Upper lobe of left lung (tissue), 6 donors: ENCODE results near the gene SLC9A7. TPM values are rescaled to one million over a fixed set of nuclear protein-coding genes. Genes with fewer than 3 reads are reported as not detected.

Source experiments
- ATAC-seq, 2 donors: fragments of 200-7000 bp; cut with Tn5 transposase; one replicate each; pipeline ENCODE4 v1.9.1; 2022; ENCODE audit warnings: mild to moderate bottlenecking in 2 of 2, moderate library complexity in 2 of 2; ENCODE audit not compliant: low FRiP score in 2 of 2
- DNase-seq, 2 donors: peaks; one replicate each; pipeline ENCODE4 v3.0.0-alpha.2; 2019 to 2020
- H3K27ac ChIP-seq, 4 donors: fragments of 200-600 bp; sonication (generic); one replicate each; pipeline ENCODE4 v1.5.1; 2016 to 2019
- H3K27me3 ChIP-seq, 4 donors: fragments of 200-600 bp; sonication (generic); one replicate each; pipeline ENCODE4 v1.5.1; 2017 to 2019
- H3K36me3 ChIP-seq, 4 donors: fragments of 200-600 bp; sonication (generic); one replicate each; pipeline ENCODE4 v1.5.1; 2016 to 2019
- H3K4me1 ChIP-seq, 4 donors: fragments of 200-600 bp; sonication (generic); one replicate each; pipeline ENCODE4 v1.5.1; 2018 to 2019
- H3K4me3 ChIP-seq, 4 donors: fragments of 200-600 bp; sonication (generic); one replicate each; pipeline ENCODE4 v1.5.1; 2017 to 2019; ENCODE audit warnings: mild to moderate bottlenecking in 2 of 4, moderate library complexity in 1 of 4
- H3K9me3 ChIP-seq, 4 donors: fragments of 200-600 bp; sonication (generic); one replicate each; pipeline ENCODE4 v1.5.1; 2018 to 2019
- CTCF ChIP-seq, 6 experiments: fragments of 450-650 bp in 4 of 6; fragments of 200-600 bp in 2 of 6; sonication (generic) in 2 of 6; IDR thresholded peaks; one replicate each; pipeline ENCODE4 v1.5.1; 2016 to 2019; ENCODE audit warnings: antibody characterized with exemption in 6 of 6
- EP300 ChIP-seq, 4 donors: sonication (generic); formaldehyde crosslinking; IDR thresholded peaks; one replicate each; pipeline ENCODE4 v1.5.1; 2017; ENCODE audit warnings: antibody characterized with exemption in 4 of 4, control low read depth in 2 of 4
- POLR2A ChIP-seq, 4 donors: fragments of 450-650 bp; IDR thresholded peaks; one replicate each; pipeline ENCODE4 v1.5.1; 2016 to 2017; ENCODE audit warnings: antibody characterized with exemption in 4 of 4, mild to moderate bottlenecking in 2 of 4
- POLR2AphosphoS5 ChIP-seq, 2 donors: sonication (generic); formaldehyde crosslinking; IDR thresholded peaks; one replicate each; pipeline ENCODE4 v1.5.1; 2017; ENCODE audit warnings: antibody characterized with exemption in 2 of 2
- WGBS, 2 donors: methylation state at CpG; one replicate each; pipeline ENCODE4 v1.1.5; 2017 to 2018; 5-methylcytosine and 5-hydroxymethylcytosine counted together
- total RNA-seq, 6 donors: library from RNA; depleted of rRNA in 4 of 6; stranded (reverse); fragments of >200 nt in 4 of 6; gene quantifications; one replicate each; pipeline versions ENCODE4 v1.1.0 to v1.2.1, GENCODE V29; 2016 to 2021
- donor health status: DM: no; HTN: no; CAD: no; lungs with moderate emphysema.
- donor health status: DM: no; HTN: yes; CAD: no; lungs with severe emphysema.

SLC9A7 gene
- total RNA-seq, 6 donors from 2014 or later: 4.6 to 9.0 (median 6.4) TPM

- no peak for ATAC-seq
- 26% methylated on average over 1 of the region's 1 CpG; no CpG with 5 or more reads in 1 of the 2 donors for WGBS, 2 donors
- Histone ChIP-seq H3K36me3 (no peaks in the 10 kb centered on the region), H3K27me3 (no peaks in the 10 kb centered on the region), H3K27ac (no peak overlapping the region), H3K4me3 (no peak overlapping the region), H3K4me1 (no peaks in the 10 kb centered on the region), H3K9me3 (no peaks in the 10 kb centered on the region)
- TF ChIP-seq POLR2AphosphoS5 (IDR thresholded peaks at IDR 0.05) (no peak), CTCF (IDR thresholded peaks at IDR 0.05) (no peak), POLR2A (IDR thresholded peaks at IDR 0.05) (no peak), EP300 (IDR thresholded peaks at IDR 0.05) (no peak)
- DNase-seq: no peak
Observed at GRCh38 chrX:46599051-46599560, 159.8 kb downstream of the SLC9A7 start.

GRCh38 chrX:46597771-46598170, 161.1 kb downstream of the SLC9A7 start:
- H3K27me3 ChIP-seq: no peaks in the 10 kb centered on the region
- H3K9me3 ChIP-seq: no peaks in the 10 kb centered on the region
- TF ChIP-seq POLR2A (IDR thresholded peaks at IDR 0.05): no peak
- ATAC-seq (no peak), DNase-seq (no peak)
- 67 to 75% methylated on average over 4 to 6 of the region's 6 CpGs for WGBS, 2 donors
- no peak overlapping the region for H3K27ac ChIP-seq
- no peaks in the 10 kb centered on the region for H3K4me1 ChIP-seq
- no peaks in the 10 kb centered on the region for H3K36me3 ChIP-seq
- no peak overlapping the region for H3K4me3 ChIP-seq

- H3K4me3 ChIP-seq: no peak overlapping the region
- no peaks in the 10 kb centered on the region for H3K4me1 ChIP-seq
- no peaks in the 10 kb centered on the region for H3K36me3 ChIP-seq
- H3K9me3 ChIP-seq: no peaks in the 10 kb centered on the region
- H3K27me3 ChIP-seq: no peaks in the 10 kb centered on the region
- DNase-seq: no peak
- WGBS, 2 donors: 86 to 95% methylated on average over 8 of the region's 8 CpGs
- ATAC-seq: no peak
- H3K27ac ChIP-seq: no peak overlapping the region
- TF ChIP-seq POLR2AphosphoS5 (IDR thresholded peaks at IDR 0.05): no peak
- no peak for TF ChIP-seq CTCF (IDR thresholded peaks at IDR 0.05)
- TF ChIP-seq POLR2A (IDR thresholded peaks at IDR 0.05): no peak
- TF ChIP-seq EP300 (IDR thresholded peaks at IDR 0.05): no peak
Observed at GRCh38 chrX:46597208-46597607, 161.7 kb downstream of the SLC9A7 start.

- no peaks in the 10 kb centered on the region for H3K9me3 ChIP-seq
- DNase-seq (no peak), ATAC-seq (no peak)
- no peaks in the 10 kb centered on the region for H3K36me3 ChIP-seq
- TF ChIP-seq CTCF (IDR thresholded peaks at IDR 0.05) (no peak), POLR2A (IDR thresholded peaks at IDR 0.05) (no peak), EP300 (IDR thresholded peaks at IDR 0.05) (no peak), POLR2AphosphoS5 (IDR thresholded peaks at IDR 0.05) (no peak)
- WGBS, 2 donors: 63 to 100% methylated on average over 1 of the region's 1 CpG
- no peaks in the 10 kb centered on the region for H3K27me3 ChIP-seq
- no peak overlapping the region for H3K27ac ChIP-seq
- H3K4me1 ChIP-seq: no peaks in the 10 kb centered on the region
- no peak overlapping the region for H3K4me3 ChIP-seq
Observed at GRCh38 chrX:46595084-46595483, 163.8 kb downstream of the SLC9A7 start.

- DNase-seq (no peak), ATAC-seq (no peak)
- Histone ChIP-seq H3K4me3 (no peak overlapping the region), H3K36me3 (no peaks in the 10 kb centered on the region), H3K27me3 (no peaks in the 10 kb centered on the region), H3K4me1 (peaks cover 11 to 20% (median 13%) of the 10 kb centered on the region in 4 donors), H3K27ac (no peak overlapping the region), H3K9me3 (no peaks in the 10 kb centered on the region)
- no peak for TF ChIP-seq CTCF (IDR thresholded peaks at IDR 0.05)
- no peak for TF ChIP-seq POLR2A (IDR thresholded peaks at IDR 0.05)
- TF ChIP-seq EP300 (IDR thresholded peaks at IDR 0.05): no peak
- TF ChIP-seq POLR2AphosphoS5 (IDR thresholded peaks at IDR 0.05): no peak
- 64% methylated on average over 7 of the region's 7 CpGs for WGBS, 2 donors
Observed at GRCh38 chrX:46589977-46590723, 168.8 kb downstream of the SLC9A7 start.
